HL-60 (cell line): ENCODE results near the gene ZNF460.
"Not testable (repeated sequence)": the region's sequence is repeated elsewhere in the genome, so short reads cannot be mapped to it uniquely, and the experiment has no call there.

ENCODE experiments used
- DNase-seq, 2 experiments: peaks; one replicate each; pipeline ENCODE4 v3.0.0-alpha.2; 2010 to 2020; ENCODE audit warnings: low read depth in 1 of 2, low spot score in 1 of 2
- H3K27ac ChIP-seq: fragments of 250-450 bp; sonication (Bioruptor Pico); replicated peaks from 2 replicates; pipeline ENCODE4 v1.5.1; 2020; ENCODE audit warnings: mild to moderate bottlenecking, moderate library complexity
- H3K27me3 ChIP-seq: fragments of 250-450 bp; sonication (Bioruptor Pico); 2 replicates; pipeline ENCODE4 v1.5.1; 2021; ENCODE audit warnings: mild to moderate bottlenecking, moderate library complexity; ENCODE audit not compliant: insufficient read depth, poor library complexity, severe bottlenecking
- H3K4me3 ChIP-seq: replicated peaks from 2 replicates; pipeline ENCODE4 v1.5.1; 2011; ENCODE audit warnings: mild to moderate bottlenecking, control low read depth, low read length; ENCODE audit not compliant: insufficient read depth
- GABPA ChIP-seq: IDR thresholded peaks from 2 replicates; pipeline ENCODE4 v1.6.1; 2012; ENCODE audit warnings: low read depth
- POLR2AphosphoS5 ChIP-seq: IDR thresholded peaks from 2 replicates; pipeline ENCODE4 v1.6.1; 2012; ENCODE audit warnings: low read depth
- REST ChIP-seq: IDR thresholded peaks from 2 replicates; pipeline ENCODE4 v1.6.1; 2012; ENCODE audit warnings: low read depth; ENCODE audit not compliant: insufficient replicate concordance
- SPI1 ChIP-seq: IDR thresholded peaks from 2 replicates; pipeline ENCODE4 v1.6.1; 2012; ENCODE audit warnings: low read depth, mild to moderate bottlenecking, borderline replicate concordance
- TF ChIP-seq, protein P1 (sequence below): IDR thresholded peaks from one replicate; pipeline ENCODE4 v1.5.1; 2011; ENCODE audit warnings: low read length, control low read depth, inconsistent platforms; ENCODE audit not compliant: insufficient read depth

Gene ZNF460

GRCh38 chr19:57271280-57271679 is 9.0 kb upstream of the ZNF460 start:
- no peaks in the 10 kb centered on the region for H3K27me3 ChIP-seq
- TF ChIP-seq, protein P1, sequence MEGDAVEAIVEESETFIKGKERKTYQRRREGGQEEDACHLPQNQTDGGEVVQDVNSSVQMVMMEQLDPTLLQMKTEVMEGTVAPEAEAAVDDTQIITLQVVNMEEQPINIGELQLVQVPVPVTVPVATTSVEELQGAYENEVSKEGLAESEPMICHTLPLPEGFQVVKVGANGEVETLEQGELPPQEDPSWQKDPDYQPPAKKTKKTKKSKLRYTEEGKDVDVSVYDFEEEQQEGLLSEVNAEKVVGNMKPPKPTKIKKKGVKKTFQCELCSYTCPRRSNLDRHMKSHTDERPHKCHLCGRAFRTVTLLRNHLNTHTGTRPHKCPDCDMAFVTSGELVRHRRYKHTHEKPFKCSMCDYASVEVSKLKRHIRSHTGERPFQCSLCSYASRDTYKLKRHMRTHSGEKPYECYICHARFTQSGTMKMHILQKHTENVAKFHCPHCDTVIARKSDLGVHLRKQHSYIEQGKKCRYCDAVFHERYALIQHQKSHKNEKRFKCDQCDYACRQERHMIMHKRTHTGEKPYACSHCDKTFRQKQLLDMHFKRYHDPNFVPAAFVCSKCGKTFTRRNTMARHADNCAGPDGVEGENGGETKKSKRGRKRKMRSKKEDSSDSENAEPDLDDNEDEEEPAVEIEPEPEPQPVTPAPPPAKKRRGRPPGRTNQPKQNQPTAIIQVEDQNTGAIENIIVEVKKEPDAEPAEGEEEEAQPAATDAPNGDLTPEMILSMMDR, result no peak
- TF ChIP-seq POLR2AphosphoS5, result no peak
- TF ChIP-seq GABPA, result no peak
- no peak for TF ChIP-seq REST
- TF ChIP-seq SPI1, result no peak
- no peak overlapping the region for H3K27ac ChIP-seq
- no peak overlapping the region for H3K4me3 ChIP-seq
- no peak for DNase-seq

DNA sequence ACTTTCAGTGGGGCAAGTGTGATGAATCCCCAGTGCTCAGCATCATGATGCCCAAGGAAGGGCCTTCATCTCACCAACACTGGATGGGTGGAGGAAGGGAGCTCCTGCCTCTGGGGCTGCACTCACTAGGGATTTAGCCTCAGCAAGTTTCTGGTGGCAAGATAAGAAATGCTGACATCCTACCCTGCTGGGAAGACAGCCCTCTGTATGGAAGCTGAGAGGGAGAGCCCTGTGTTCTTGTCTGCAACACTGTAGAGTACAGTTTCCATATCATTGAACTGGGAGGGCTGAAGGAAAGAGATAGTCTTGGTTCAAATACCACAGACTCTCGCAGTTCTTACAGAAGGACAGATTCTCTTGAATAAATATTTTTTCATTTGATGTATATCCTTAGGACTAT is 7.3 kb upstream of the ZNF460 start:
- DNase-seq, result no peak
- no peak overlapping the region for H3K27ac ChIP-seq
- no peak overlapping the region for H3K4me3 ChIP-seq
- no peaks in the 10 kb centered on the region for H3K27me3 ChIP-seq
- TF ChIP-seq SPI1, result no peak
- TF ChIP-seq GABPA, result no peak
- no peak for TF ChIP-seq REST
- TF ChIP-seq POLR2AphosphoS5, result no peak
- TF ChIP-seq, protein P1, result no peak

DNA sequence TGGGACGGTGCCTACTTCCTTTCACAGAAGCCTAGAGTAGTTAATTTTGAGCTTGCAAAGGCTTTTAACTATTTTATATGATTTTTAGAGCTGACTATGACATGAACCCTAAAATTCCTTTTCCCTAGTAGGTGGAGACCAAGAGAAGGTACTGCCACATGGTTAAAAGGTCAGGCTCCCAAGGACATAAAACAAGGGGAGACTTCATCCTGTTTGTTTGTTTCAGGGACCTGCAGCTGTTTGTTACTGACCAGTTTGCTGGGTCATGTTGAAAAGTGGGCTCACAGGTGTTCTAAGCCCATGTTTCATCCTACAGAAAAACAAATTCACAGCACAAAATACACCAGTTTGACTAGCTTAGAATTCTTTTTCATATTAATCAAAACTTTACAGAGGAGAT is 3.9 kb upstream of the ZNF460 start:
- no peaks in the 10 kb centered on the region for H3K27me3 ChIP-seq
- no peak overlapping the region for H3K4me3 ChIP-seq
- H3K27ac ChIP-seq, result no peak overlapping the region
- DNase-seq, result no peak
- no peak for TF ChIP-seq POLR2AphosphoS5
- no peak for TF ChIP-seq SPI1
- TF ChIP-seq, protein P1, result no peak
- no peak for TF ChIP-seq GABPA
- TF ChIP-seq REST, result no peak

GRCh38 chr19:57278481-57278880 is 1.8 kb upstream of the ZNF460 start:
- H3K27ac ChIP-seq, H3K4me3 ChIP-seq, H3K27me3 ChIP-seq, DNase-seq: not testable (repeated sequence)
